Stimulated activated CD8-positive, alpha-beta memory T cell treated with anti-CD3 and anti-CD28 coated beads, Interleukin-15, amount 100 ng/mL, for 24 hours (primary cell): Measurements from ENCODE around the gene NAE1.
"Not testable (repeated sequence)": the region's sequence is repeated elsewhere in the genome, so short reads cannot be mapped to it uniquely, and the experiment has no call there.

Experiments
- DNase-seq: peaks from one replicate; pipeline ENCODE4 v3.0.0-alpha.2; 2020; ENCODE audit warnings: low read depth

The NAE1 gene

DNA sequence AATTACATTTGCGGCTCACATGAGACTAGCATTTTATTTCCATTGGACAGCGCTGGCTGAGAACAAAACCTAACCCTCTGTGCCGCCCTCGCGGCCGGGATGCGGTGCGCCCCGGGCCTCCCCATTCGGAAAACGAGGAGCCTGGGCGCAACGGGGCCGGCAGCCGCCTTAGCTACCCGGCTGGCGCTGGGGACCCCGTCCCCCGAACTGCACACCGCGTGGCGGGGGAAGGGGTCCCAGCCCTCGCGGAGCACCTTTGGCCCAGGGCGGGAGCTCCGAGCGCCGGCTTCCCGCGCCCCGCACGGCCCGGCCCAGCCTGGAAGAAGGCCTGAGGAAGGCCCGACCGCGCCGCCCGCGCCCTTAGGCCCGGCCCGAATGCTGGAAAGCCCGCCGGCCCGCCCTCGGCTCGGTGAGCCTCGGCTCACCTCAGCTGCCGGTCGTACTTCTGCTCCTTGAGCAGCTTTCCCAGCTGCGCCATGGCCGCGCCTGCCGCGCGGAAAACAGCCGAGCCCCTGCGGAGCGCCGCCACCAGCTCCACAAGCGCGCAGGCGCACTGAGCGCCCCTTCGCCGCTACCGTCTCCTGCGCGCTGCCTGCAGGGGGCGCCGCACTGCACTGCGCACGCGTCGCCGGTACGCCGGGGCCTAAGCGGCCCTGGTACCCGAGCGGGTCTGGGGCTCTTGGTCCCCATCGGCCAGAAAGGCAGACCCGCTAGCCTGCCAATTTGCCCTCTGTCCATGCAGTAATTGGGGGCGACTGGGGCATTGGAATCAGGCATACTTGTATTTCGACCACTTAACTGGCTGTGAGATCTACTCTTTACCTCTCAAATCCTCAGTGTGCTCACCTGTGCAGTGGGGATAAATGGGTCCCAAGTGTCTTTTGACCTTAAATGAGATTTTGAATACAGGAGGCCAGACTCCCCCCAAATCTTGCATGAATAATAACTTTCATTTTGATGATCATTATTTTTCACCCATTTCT, at the start of gene NAE1:
TSS of gene NAE1 (minus strand) at position 555 of the 983 bp plus-strand sequence. CDS start at position 478, 77 bp downstream.
- DNase-seq = peak; percentile 91

DNA sequence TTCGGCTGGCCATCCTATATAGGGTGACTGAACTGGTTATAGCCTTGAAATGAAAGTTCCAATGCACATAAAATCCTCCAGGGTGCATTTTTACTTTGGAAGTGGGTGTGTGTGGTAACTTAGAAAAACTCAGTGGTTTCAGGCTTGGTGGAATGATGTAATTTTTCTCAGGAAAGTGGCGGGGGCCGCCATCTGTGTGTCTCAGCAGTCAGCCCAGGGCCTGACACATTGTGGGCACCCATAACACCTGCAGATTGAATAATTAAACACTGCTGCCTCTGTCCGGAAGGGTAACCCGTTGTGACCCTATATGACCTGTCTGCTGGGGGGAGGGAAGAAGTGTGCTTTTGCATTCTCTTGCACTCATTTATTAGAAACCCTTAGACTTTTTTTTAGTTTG, 47.3 kb upstream of the NAE1 start:
- DNase-seq = no peak

DNA sequence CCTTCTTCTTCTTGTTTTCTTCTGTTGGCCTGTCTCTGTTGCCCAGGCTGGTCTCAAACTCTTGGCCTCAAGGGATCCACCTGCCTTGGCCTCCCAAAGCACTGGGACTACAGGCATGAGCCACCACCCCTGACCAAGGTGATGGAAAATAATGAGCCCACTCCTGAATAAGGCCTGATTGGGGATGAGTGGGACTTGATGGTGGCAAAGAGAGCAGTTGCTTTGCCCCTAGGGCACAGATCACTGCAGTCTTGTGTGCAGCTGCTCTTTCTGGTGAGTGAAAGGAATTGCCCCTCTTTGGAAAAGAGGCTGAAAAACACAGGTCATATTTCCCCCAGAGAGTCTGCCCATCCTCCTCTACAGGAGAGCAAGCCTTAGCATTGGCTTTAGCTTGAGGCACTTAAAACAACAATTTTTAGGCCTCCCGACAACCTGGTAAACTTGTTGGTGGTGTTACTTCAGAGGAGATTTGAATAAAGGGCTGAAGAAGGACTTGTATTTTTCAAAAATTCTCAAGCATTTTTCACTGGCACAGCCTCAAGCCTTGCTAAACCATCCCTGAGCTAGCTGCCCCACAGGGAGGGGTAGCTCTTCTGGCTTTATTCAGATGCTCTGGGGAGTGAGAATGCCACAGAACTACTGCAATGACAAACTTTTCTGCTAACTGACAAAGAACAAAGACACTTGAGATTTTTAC, 43.5 kb upstream of the NAE1 start:
- DNase-seq = no peak

DNA sequence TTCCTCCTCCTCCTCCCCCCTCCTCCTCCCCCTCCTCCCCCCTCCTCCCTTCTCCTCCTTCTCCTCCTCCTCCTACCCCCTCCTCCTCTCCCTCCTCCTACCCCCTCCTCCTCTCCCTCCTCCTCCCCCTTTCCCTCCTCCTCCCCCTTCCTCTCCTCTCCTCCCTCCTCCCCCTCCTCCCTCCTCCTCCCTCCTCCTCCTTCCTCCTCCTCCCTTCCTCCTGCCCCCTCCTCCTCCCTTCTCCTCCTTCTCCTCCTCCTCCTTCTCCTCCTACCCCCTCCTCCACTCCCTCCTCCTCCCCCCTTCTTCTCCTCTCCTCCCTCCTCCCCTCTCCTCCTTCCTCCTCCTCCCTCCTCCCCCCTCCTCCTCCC, 42.9 kb upstream of the NAE1 start:
- no peak for DNase-seq

DNA sequence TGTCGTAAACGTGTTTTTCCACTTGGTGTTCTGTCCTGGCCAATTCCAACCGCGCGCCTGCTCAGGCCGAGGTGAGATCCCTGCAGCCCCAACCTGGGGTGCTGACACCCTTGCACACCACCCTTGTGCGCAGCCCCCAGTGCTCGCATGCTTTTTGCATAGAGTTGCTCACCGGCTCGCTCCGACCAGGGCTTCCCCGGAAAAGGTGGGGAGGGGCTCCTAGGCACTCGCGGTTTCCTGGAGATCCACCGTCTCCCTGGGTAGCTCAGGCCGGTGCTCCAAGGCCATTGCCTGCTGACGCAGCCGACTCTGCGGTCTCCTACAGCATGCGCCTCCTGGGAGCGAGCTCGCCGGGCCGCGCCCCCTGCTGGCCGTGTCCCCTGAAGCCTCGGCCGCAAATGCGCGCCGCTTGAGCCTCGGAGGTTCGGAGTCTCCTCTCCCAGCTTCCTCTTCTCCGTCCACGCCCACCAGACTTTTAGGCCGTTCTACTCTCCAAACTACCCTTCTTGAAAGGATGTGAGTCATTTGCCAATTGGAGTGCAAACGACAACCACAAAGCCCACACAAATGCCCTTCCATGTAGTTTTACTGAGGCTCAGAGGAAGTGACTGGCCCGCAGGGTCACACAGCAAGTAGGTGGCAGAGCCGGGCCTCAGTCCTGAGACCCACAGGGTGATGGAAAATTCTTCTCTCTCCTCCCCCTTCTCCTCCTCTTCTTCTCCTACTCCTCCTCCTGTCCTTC, 42.3 kb upstream of the NAE1 start:
- peak; percentile 79 for DNase-seq

DNA sequence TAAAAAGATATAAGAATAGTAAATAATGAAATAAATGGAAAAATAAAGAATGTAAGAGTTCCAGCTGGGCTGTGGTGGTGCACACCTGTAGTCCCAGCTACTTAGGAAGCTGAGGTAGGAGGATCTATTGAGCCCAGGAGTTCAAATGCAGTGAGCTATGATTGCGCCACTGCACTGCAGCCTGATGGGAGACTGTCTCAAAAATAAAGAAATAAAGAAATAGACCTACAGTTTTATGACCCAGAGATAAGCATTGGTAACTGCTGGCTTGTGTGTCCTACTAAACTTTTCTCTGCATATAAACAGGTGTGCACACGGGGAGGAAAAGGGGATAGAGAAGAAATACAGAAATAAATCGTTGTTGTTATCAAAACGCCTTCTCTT, 41.8 kb upstream of the NAE1 start:
- DNase-seq = no peak

DNA sequence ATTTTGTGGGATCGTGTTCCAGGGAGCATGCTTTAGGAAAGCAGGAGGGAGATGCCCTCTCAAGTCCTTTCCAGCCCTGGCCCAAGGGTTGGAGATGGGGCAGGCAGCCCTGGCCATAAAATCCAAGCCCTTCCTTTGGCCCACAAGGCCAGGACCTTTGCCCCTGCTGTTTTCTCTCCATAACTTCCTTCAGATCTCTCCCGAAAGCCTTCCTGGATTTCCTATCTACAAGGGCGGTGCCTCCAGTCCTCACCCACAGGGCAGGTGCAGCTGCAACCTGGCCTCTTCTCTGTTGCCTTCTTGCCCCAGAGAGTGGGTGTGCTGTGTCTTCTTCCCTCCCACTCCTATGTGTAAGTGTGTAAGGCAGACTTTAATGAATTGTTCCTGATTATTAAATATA, 41.1 kb upstream of the NAE1 start:
- DNase-seq = no peak

DNA sequence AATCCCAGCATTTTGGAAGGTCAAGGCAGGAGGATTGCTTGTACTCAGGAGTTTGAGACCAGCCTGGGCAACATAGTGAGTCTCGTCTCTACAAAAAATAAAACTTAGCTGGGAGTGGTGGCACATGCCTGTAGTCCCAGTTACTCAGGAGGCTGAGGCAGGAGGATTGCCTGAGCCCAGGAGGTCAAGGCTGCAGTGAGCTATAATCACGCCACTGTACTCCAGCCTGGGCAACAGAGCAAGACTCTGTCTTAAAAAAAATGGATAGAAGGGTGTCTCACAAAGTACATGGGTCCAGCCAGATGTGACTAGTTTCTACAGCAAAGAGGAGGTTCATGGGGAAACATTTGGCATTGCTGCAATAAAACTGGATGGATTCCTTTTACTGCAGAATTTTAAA, 40.6 kb upstream of the NAE1 start:
- DNase-seq = not testable (repeated sequence)

DNA sequence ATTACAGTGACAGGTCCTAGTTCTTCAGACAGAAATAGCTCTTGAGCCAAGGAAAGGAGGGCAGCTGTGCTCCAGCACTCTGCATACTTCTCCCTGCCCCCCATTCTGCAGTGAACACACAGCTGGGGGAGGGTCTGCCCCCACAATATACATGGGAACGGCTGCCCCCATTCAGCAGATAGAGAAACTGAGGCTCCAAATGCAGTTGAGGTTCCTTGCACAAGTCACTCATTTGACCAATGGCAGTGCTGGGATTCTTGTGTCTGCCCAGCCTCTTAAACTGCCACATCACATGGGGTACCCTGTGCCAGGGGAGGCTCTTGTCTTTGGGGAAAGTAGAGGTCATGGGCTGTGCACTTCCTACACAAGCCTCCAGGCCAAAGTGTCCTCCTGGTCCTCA, 38.6 kb upstream of the NAE1 start:
- no peak for DNase-seq

DNA sequence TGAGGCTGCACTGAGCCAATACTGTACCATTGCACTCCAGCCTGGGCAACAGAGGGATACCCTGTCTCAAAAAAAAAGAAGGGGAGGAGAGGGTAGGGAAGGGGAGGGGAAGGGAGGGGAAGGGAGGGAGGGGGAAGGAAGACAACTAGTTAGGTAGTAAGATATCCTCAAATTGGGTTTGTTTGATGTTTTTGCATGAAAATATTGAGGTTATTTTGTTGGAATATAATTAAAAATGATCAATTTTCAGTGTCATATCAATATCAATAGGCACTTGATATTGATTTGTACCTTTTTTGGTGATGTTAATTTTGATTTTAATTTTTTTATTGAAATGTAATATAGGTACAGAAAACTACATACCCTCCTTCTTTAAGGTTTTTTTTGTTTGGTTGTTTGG, 32.9 kb upstream of the NAE1 start:
- DNase-seq = no peak

DNA sequence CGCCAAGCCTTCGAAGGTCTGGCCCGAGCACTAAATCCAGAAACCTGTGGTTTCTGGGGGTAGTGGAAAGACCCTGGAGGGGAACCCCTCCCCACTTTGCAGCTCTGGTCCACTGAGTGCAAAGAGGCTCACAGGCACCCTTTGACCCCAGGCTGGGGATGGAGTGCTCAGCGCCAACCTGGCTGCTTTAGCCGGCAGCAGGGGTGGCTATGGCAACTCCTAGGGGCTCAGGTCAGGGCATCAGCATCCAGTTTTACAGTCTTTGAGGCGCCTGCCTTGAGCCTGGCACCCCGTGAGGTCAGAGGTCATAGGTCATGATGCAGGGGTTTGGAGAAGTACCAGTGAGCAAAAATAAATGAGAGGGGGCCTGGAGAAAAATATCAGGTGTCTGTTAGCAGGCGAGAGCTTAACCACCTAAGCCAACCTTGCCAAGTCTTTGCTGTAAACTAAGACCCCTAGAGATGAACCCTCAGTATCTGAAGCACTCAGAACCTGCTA, 31.3 kb upstream of the NAE1 start:
- DNase-seq = no peak

DNA sequence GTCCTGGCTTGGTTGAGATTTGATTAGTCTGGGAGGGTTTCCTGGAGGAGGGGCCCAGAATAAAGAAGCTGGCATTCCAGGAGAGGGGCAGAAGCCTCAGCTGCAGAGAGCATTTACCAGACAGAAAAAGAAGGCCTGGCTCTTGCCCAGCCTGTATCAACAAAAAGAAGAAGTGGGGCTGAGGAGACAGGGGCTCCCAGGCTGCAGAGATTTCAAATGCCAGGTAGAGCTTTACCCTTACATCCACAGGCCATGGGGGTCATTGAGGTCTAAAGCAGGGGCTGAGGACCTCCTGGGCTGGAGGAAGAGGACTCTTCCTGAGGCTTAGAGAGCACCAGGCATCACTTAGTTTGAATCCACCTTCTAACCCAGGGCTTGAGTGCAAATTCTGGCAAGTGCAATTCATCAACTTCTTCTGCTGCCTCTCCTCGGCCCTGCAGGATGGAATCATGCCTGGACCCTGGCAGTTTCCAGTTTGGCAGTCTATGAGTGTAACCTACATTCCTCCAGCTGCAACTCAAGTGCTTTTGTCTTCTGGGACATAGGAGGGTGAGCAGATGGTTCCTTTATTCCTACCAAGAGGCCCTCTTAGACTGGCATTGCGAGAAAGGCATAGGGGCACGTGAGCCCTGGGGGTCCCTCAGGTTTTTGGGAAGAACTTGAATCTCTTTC, 28.8 kb upstream of the NAE1 start:
- DNase-seq = no peak

DNA sequence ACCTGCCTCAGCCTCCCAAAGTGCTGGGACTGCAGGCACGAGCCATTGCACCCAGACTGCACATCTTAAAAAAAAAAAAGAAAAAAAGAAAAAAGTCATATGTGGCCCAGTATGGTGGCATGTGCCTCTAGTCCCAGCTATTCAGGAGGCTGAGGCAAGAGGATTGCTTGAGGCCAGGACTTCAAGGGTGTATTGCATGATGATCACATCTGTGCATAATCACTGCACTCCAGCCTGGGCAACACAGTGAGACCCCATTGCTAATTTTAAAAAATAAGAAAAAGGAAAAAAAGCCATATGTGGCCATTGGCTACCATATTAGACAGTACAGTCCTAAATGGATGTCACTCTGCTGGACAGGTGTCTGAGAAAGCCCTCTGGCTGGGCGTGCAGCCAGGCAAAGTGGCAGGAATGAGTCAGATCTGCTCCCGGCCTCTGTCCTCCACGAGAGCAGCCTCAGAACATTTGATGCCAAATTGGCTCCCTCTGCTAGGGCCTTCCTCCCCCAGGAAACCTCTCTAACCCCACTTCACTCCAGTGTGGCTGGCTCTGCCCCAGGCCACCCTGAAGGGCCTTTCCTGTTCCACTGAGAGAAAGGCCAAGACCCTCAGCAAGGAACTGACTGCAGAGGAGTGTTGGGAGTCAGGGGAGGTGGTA, 28.1 kb upstream of the NAE1 start:
- DNase-seq = no peak

DNA sequence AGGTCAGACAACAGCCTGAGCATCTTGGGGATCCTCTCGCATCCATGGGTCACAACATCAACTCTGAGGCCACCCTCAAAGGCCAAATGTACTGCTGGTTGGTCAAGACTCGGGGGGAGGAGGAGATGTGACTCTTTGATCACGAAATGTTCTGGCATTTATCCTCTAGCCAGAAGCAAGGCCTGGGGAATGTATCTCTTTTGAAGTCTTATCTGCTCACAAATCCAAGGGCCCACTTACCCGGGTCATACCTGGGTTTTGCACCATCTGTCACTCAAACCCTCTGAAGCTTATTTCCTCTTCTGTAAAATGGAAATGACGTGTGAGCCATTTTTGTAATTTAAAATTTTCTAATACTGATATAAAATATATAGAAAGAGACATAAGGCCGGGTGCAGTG, 26.7 kb upstream of the NAE1 start:
- no peak for DNase-seq

DNA sequence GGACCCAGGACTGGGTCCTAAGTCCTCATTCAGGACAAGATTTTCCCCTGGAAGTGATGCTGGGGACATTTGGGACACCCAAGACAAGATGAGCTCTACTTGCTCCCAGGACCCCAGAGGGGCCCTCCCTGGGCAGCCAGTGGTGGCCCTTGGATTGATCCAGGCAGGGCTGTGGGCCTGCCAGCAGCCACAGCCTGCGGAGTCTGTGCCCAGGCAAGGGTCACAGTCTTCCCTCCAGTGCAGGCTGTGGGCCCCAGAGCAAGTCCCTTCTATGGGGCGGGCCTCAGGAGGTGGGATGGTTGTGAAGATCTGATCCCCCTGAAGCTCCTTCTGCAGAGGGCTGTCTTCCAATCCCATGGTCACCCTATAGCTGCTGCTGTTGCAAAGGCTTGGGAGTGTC, 26.0 kb upstream of the NAE1 start:
- DNase-seq = no peak

DNA sequence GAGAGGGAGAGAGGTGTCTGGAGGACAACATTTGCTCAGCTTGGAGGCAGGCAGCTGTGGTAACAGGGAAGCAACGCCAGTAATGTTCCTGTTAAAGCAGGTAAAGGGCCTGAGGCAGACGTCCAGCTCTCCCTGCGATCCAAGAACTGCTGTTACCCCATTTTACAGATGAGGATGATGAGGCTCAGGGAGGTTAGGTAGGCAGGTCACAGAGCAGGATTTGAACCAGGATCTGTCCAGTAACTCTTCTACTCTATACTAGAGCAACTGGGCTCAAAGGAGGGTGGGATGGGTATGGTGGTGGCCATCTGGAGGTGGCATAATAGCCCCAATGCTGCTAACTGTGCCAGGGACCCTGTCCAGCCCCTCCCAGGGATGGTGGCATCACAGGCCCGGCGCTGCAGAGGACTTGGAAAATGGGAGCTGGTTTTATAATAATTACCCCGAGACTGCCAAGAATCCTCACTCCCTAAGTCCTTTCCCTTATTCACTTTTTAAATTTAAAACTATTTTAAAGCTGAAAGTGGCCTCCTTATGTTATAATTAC, 25.5 kb upstream of the NAE1 start:
- DNase-seq = no peak

DNA sequence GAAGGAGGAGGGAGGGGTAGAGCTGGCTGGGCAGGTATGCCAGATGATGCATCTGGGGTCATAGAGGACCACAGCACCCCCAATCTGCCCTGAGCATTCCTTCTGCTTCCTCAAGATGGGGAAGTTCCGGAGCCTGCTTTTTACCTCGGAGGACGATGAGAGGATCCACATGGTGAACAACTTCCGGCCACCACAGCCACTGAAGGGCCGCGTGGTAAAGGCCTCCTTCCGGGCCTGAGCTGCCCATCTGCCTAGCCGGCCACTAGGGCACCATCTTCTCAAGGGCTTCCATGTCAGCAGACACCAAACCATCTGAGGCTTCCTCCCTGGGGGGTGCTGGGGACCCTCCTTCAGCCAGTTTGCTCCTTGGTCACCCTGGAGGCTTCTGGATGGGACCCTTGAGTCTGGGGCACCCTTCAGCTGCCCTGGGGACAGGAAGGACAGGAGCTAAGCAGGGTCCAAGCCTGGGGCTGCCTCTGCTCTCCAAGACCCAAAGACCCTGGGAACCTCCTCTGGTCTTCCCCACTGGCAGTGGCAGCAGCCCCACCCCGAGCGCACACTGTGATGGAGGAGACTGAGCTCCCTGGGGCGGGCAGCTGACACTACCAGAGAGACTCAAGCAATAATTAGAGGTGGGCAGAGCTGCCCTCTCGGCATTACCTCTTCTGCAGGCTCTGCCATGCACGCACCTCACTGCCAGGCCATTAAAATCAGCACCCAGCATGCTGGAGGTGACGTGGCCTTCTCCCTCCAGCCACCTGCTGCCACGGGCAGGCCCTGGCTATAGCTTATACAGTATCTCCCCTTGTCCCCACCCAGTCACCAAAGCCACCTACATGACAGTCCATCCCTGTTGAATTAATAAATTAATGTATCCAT, 22.7 kb upstream of the NAE1 start:
- no peak for DNase-seq

DNA sequence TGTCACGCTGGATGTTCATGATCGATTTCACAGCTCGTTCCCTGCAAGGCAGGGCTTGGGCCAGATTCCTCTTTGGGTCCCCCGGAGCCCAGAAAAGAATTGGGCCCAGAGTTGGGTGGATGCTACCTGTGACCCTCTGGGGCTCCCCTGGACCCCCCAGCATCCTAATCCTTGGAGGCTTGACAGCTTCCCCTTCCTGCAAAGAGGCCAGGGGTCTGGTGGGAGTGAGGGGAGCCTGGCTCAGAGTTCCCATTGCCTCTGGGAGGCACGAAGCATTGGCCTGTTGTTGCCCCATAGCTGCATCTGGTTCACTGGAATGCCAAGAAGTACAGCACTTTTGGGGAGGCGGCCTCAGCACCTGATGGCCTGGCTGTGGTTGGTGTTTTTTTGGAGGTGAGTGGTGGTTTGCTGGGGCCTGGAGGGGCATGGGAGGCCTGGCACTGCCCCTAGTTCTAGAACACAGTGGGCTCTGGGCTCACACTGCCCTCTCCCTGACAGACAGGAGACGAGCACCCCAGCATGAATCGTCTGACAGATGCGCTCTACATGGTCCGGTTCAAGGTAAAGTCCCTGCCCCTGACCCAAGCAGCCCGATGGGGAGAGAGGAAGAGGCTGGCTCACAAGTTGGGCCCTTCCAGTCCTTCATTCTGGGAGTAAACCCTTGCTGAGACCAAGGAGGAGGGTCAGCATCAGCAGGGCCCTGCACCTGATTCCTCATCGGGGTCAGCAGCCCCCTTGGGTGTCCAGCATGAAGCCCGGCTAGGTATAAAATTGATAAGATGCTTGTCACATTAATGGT, 20.6 kb upstream of the NAE1 start:
- DNase-seq = no peak

DNA sequence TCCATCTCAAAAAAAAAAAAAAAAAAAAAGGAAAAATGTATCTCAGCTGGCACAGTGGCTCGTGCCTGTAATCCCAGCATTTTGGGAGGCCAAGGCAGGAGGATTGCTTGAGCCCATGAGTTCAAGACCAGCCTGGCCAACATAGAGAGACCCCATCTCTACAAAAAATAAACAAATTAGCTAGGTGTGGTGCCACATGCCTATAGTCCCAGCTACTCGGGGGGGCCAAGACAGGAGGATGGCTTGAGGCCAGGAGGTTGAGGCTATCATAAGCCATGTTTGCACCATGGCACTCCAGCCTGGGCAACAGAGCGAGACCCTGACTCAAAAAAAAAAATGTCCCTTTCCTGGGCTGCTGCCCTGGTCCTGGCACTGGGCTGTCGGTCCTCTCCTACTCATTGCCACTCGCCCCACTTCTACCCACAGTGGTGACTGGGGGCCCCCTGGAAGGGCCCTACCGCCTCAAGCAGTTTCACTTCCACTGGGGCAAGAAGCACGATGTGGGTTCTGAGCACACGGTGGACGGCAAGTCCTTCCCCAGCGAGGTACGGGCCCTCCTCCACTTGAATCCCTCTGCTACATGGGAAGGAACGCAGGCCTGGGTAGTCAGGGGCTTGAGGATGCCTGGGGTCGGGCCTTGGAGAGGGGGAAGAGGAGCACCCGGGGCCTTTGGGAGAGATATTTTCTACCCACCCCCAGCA, 19.5 kb upstream of the NAE1 start:
- DNase-seq = no peak
